ENCODE results near the gene DAPK1. TPM values are rescaled to one million over a fixed set of nuclear protein-coding genes. Genes with fewer than 3 reads are reported as not detected.

Gene DAPK1
- 10 to 100 TPM; 14.5 to 28.3 (median 20.7) TPM for total RNA-seq

DNA sequence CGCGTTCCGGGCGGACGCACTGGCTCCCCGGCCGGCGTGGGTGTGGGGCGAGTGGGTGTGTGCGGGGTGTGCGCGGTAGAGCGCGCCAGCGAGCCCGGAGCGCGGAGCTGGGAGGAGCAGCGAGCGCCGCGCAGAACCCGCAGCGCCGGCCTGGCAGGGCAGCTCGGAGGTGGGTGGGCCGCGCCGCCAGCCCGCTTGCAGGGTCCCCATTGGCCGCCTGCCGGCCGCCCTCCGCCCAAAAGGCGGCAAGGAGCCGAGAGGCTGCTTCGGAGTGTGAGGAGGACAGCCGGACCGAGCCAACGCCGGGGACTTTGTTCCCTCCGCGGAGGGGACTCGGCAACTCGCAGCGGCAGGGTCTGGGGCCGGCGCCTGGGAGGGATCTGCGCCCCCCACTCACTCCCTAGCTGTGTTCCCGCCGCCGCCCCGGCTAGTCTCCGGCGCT, at the start of gene DAPK1:
Gene DAPK1, plus strand, starts transcription at position 264 of the 442 bp plus-strand sequence. CDS start 1,211 bp downstream, outside the sequence.
- in situ Hi-C loops (cut with MboI; ENCODE audit: low pct_ligation_motif_present in 1 of 4, low pct_unique_long_range_greater_than_20kb in 1 of 4, low sequenced_read_pairs in 3 of 4): no loop called here

DNA sequence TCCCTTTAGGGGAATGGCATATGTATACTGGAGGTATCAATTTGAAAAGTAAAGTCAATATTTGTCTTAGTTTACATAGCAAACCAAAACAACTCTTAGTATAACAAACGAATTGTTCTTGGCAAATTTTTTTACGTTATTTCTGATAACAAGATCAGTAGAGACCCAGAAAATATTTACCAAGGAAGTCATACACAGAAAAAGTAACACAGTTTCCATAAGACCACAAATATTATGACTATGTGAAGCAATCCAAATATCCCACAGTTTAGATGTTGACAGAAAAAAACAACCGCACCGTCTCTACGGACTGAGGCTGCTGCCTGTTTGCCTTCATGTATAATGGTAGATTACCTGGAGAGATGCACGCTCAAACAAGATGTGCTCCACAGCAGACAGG, 46.5 kb upstream of the DAPK1 start:
- DNase-seq: no peak
- Histone ChIP-seq H3K27me3 (no peaks in the 10 kb centered on the region), H3K9me3 (peaks cover 0 to 5% of the 10 kb centered on the region in 2 donors), H3K4me3 (no peak overlapping the region), H3K4me1 (no peaks in the 10 kb centered on the region), H3K27ac (no peak overlapping the region), H3K36me3 (no peaks in the 10 kb centered on the region)
- in situ Hi-C loops (cut with MboI; ENCODE audit: low pct_ligation_motif_present in 1 of 4, low pct_unique_long_range_greater_than_20kb in 1 of 4, low sequenced_read_pairs in 3 of 4): no loop called here
- intact Hi-C loops (cut with DNase I; ENCODE audit: low total_unique reads): no loop called here
- TF ChIP-seq POLR2A (IDR thresholded peaks at IDR 0.05) (no peak), EP300 (IDR thresholded peaks at IDR 0.05; ENCODE audit: low read depth) (no peak), POLR2AphosphoS5 (IDR thresholded peaks at IDR 0.05) (no peak)
- TF ChIP-seq, protein P1, sequence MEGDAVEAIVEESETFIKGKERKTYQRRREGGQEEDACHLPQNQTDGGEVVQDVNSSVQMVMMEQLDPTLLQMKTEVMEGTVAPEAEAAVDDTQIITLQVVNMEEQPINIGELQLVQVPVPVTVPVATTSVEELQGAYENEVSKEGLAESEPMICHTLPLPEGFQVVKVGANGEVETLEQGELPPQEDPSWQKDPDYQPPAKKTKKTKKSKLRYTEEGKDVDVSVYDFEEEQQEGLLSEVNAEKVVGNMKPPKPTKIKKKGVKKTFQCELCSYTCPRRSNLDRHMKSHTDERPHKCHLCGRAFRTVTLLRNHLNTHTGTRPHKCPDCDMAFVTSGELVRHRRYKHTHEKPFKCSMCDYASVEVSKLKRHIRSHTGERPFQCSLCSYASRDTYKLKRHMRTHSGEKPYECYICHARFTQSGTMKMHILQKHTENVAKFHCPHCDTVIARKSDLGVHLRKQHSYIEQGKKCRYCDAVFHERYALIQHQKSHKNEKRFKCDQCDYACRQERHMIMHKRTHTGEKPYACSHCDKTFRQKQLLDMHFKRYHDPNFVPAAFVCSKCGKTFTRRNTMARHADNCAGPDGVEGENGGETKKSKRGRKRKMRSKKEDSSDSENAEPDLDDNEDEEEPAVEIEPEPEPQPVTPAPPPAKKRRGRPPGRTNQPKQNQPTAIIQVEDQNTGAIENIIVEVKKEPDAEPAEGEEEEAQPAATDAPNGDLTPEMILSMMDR (IDR thresholded peaks at IDR 0.05): no peak
- 17 to 45% methylated on average over 2 to 6 of the region's 6 CpGs for WGBS, 2 donors (ENCODE audit: low coverage in 1 of 2)

More for the DNA sequence above, at the start of gene DAPK1:
- peak within 1 kb of the TSS; percentile 59 to 81 (median 78) for H3K4me3 ChIP-seq
- H3K9me3 ChIP-seq: no peaks in the 10 kb centered on the region
- 2% methylated on average over 21 of the region's 55 CpGs; no CpG with 5 or more reads in 1 of the 2 donors for WGBS, 2 donors (ENCODE audit: low coverage in 1 of 2)
- H3K27ac ChIP-seq: peak within 1 kb of the TSS; percentile 81 to 86 (median 84)
- peaks cover 15% of the 10 kb centered on the region for H3K27me3 ChIP-seq
- peak in 2 of 3 donors; percentile 6 to 35 for TF ChIP-seq POLR2AphosphoS5 (IDR thresholded peaks at IDR 0.05)
- no peak for TF ChIP-seq POLR2A (IDR thresholded peaks at IDR 0.05)
- TF ChIP-seq, protein P1 (IDR thresholded peaks at IDR 0.05): no peak
- no peak for TF ChIP-seq EP300 (IDR thresholded peaks at IDR 0.05; ENCODE audit: low read depth)
- no peaks in the 10 kb centered on the region for H3K36me3 ChIP-seq
- DNase-seq: peak; percentile 72
- intact Hi-C loops (cut with DNase I; ENCODE audit: low total_unique reads): no loop called here
- H3K4me1 ChIP-seq: peaks cover 0 to 29% (median 20%) of the 10 kb centered on the region in 4 donors

DNA sequence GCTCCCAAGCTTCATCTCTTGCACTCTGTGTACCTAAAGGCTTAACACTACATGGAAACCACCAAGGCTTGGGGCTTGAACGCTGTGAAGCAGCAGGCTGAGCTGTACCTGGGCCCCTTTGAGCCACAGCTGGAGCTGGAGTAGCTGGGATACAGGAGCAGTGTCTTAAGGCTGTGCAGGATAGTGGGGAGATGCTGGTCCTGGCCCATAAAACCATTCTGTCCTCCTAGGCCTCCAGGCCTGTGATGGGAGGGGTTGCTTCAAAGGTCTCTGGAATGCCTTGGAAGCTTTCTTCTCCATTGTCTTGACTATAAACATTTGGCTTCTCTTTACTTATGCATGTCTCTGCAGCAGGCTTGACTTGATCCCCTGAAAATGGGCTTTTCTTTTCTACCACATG, 42.3 kb upstream of the DAPK1 start:
- 68 to 86% methylated on average over 1 of the region's 1 CpG for WGBS, 2 donors (ENCODE audit: low coverage in 1 of 2)
- H3K36me3 ChIP-seq: no peaks in the 10 kb centered on the region
- no peak for TF ChIP-seq POLR2AphosphoS5 (IDR thresholded peaks at IDR 0.05)
- no peak for TF ChIP-seq EP300 (IDR thresholded peaks at IDR 0.05; ENCODE audit: low read depth)
- TF ChIP-seq POLR2A (IDR thresholded peaks at IDR 0.05): no peak
- TF ChIP-seq, protein P1 (IDR thresholded peaks at IDR 0.05): no peak
- no peak overlapping the region for H3K27ac ChIP-seq
- DNase-seq: no peak
- no peak overlapping the region for H3K4me3 ChIP-seq
- in situ Hi-C loops (cut with MboI; ENCODE audit: low pct_ligation_motif_present in 1 of 4, low pct_unique_long_range_greater_than_20kb in 1 of 4, low sequenced_read_pairs in 3 of 4): no loop called here
- no peaks in the 10 kb centered on the region for H3K27me3 ChIP-seq
- intact Hi-C loops (cut with DNase I; ENCODE audit: low total_unique reads): no loop called here
- peaks cover 0 to 5% of the 10 kb centered on the region in 2 donors for H3K9me3 ChIP-seq
- no peaks in the 10 kb centered on the region for H3K4me1 ChIP-seq

DNA sequence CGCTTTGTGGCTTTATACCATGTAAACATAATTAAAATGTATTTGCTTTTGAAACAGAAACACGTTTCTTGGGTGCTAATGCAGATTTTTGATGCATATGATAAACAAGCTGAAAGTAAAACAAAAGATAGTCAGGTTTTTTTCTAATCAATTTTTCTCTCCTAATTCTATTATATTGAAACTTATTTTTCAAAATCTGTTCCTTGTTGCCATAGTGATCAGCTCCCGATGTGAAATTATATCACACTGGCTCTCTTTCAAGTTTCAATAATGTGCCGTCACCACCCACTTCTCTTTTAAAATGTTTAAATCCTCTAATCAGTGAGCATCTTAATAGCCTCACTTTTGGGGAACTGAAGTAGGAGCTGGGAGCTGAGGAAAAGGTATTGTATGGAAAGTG, 36.4 kb upstream of the DAPK1 start:
- intact Hi-C loops (cut with DNase I; ENCODE audit: low total_unique reads) (no loop called here), in situ Hi-C loops (cut with MboI; ENCODE audit: low pct_ligation_motif_present in 1 of 4, low pct_unique_long_range_greater_than_20kb in 1 of 4, low sequenced_read_pairs in 3 of 4) (no loop called here)
- H3K9me3 ChIP-seq: no peaks in the 10 kb centered on the region
- H3K4me3 ChIP-seq: no peak overlapping the region
- WGBS, 2 donors (ENCODE audit: low coverage in 1 of 2): 48 to 51% methylated on average over 4 of the region's 4 CpGs
- TF ChIP-seq POLR2AphosphoS5 (IDR thresholded peaks at IDR 0.05): no peak
- TF ChIP-seq, protein P1 (IDR thresholded peaks at IDR 0.05): no peak
- no peak for TF ChIP-seq POLR2A (IDR thresholded peaks at IDR 0.05)
- TF ChIP-seq EP300 (IDR thresholded peaks at IDR 0.05; ENCODE audit: low read depth): no peak
- no peak for DNase-seq
- H3K36me3 ChIP-seq: no peaks in the 10 kb centered on the region
- H3K27ac ChIP-seq: no peak overlapping the region
- H3K27me3 ChIP-seq: no peaks in the 10 kb centered on the region
- no peaks in the 10 kb centered on the region for H3K4me1 ChIP-seq

Data from transverse colon (tissue), 4 donors.